ENCODE results near the gene LAMP1.

The LAMP1 gene

DNA sequence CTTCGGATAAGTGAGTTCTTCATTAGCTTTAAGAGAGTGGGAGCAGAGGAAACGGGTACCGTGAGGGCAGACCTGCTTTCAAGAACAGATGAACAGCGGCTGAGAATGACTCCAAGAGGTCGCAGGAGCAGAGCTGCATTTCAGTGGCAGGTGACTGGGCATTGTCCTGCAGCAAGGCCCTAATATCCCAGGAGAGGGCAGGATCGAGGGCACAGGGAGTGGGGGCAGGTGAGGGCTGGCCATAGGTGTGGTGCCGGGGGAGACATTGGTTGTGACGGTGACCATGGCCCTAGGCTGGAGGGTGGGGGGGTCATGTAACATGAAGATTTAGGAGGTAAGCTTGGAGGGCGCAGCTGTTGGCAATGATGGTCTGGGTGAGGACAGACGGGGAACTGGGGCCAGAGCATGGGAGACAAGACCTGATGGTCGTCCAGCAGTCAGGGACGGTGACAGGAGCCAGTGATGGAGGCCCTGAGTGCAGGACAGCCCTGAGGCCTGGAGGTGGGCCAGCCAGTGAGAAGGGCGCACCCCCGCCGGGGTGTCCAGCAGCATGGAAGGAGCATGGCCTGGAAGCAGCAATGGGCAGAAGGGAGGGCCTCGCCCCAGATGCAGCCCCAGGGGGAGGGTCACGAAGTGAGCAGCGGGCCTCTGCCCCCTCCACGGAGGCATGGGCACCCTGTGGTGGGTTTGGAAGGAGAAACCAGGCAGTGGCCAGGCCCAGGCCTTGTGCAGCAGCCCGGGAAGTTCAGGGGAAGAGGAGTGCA, 29.2 kb upstream of the LAMP1 start:
- H3K9me3 ChIP-seq = no peaks in the 10 kb centered on the region
- no peak for DNase-seq
- no peaks in the 10 kb centered on the region for H3K4me1 ChIP-seq
- H3K4me3 ChIP-seq = no peak overlapping the region
- H3K27me3 ChIP-seq = no peaks in the 10 kb centered on the region
- no peak overlapping the region for H3K27ac ChIP-seq
- intact Hi-C loops (cut with DNase I; ENCODE audit: low total_unique reads) = no loop called here
- TF ChIP-seq, protein P1, sequence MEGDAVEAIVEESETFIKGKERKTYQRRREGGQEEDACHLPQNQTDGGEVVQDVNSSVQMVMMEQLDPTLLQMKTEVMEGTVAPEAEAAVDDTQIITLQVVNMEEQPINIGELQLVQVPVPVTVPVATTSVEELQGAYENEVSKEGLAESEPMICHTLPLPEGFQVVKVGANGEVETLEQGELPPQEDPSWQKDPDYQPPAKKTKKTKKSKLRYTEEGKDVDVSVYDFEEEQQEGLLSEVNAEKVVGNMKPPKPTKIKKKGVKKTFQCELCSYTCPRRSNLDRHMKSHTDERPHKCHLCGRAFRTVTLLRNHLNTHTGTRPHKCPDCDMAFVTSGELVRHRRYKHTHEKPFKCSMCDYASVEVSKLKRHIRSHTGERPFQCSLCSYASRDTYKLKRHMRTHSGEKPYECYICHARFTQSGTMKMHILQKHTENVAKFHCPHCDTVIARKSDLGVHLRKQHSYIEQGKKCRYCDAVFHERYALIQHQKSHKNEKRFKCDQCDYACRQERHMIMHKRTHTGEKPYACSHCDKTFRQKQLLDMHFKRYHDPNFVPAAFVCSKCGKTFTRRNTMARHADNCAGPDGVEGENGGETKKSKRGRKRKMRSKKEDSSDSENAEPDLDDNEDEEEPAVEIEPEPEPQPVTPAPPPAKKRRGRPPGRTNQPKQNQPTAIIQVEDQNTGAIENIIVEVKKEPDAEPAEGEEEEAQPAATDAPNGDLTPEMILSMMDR (IDR thresholded peaks at IDR 0.05) = no peak
- peaks cover 19 to 27% (median 23%) of the 10 kb centered on the region in 3 donors for H3K36me3 ChIP-seq

DNA sequence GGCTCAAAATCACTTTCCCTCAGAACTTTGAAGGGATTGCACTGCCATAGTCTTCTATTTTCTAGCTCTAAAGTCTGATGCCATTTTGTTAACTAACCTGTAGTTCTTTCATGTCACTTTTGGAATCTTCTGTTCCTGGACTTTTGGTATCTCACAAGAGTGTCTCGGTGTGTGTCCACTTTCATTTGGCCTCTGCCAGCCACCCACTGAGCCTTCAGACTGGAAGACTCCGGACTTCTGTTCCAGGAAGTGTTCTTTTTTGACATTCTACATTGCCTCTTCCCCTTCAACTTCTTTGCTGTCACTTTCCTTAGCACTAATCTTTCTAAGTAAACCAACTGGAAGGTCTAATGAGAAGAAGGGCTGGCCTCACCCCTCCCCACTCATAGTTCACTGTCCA, 25.0 kb upstream of the LAMP1 start:
- intact Hi-C loops (cut with DNase I; ENCODE audit: low total_unique reads) = no loop called here
- Histone ChIP-seq H3K4me1 (peaks cover 0 to 7% (median 0%) of the 10 kb centered on the region in 4 donors), H3K27me3 (no peaks in the 10 kb centered on the region), H3K4me3 (no peak overlapping the region), H3K36me3 (peaks cover 0 to 5% (median 0%) of the 10 kb centered on the region in 3 donors), H3K27ac (no peak overlapping the region), H3K9me3 (no peaks in the 10 kb centered on the region)
- DNase-seq = no peak
- TF ChIP-seq, protein P1 (IDR thresholded peaks at IDR 0.05) = no peak

DNA sequence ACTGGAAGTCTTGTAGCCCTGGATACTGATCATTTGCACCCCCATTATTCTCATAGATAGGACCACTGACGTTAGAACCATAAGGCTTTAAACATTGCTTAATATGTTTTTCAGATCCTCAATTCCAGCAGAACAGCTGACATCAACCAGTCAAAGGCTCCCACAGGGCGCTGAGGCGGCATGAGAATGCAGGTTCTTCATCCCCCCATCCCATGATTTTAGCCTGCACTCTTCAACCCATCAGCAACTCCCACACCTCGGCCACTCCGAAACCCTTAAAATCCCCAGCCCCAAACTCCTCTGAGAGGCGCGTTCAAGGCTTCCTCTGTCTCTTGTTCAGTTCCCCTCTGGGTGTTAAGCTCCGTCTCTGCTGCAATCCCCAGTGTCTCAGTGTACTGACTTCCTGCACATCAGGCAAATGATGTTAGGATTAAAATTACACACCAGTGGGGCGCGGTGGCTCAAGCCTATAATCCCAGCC, 24.3 kb upstream of the LAMP1 start:
- no peak overlapping the region for H3K4me3 ChIP-seq
- TF ChIP-seq, protein P1 (IDR thresholded peaks at IDR 0.05) = no peak
- H3K27me3 ChIP-seq = no peaks in the 10 kb centered on the region
- DNase-seq = peak in 1 of 2 donors; percentile 30
- intact Hi-C loops (cut with DNase I; ENCODE audit: low total_unique reads) = no loop called here
- no peak overlapping the region for H3K27ac ChIP-seq
- H3K9me3 ChIP-seq = no peaks in the 10 kb centered on the region
- peaks cover 0 to 2% (median 0%) of the 10 kb centered on the region in 3 donors for H3K36me3 ChIP-seq
- peaks cover 0 to 7% (median 0%) of the 10 kb centered on the region in 4 donors for H3K4me1 ChIP-seq

DNA sequence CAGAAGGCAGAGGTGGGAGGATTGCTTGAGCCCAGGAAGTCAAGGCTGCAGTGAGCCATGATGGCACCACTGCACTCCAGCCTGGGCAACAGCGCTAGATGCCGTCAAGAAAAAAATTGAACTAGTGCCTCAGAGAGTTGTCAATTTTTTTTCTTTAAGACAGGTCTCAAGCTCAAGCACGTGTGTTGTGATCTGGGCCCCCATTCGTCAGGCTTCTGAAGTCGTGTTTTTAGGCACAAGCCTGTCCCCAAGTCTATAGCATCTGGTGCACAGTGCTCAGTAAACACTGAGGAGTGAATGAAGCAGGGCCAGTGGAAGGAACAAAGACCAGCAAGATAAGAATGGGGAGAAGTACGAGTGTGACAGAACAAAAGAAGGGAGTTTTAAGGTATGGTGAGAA, 23.7 kb upstream of the LAMP1 start:
- DNase-seq = no peak
- H3K4me1 ChIP-seq = peaks cover 0 to 7% (median 0%) of the 10 kb centered on the region in 4 donors
- no peak overlapping the region for H3K4me3 ChIP-seq
- intact Hi-C loops (cut with DNase I; ENCODE audit: low total_unique reads) = no loop called here
- TF ChIP-seq, protein P1 (IDR thresholded peaks at IDR 0.05) = no peak
- no peak overlapping the region for H3K27ac ChIP-seq
- H3K9me3 ChIP-seq = no peaks in the 10 kb centered on the region
- no peaks in the 10 kb centered on the region for H3K27me3 ChIP-seq
- H3K36me3 ChIP-seq = no peaks in the 10 kb centered on the region

DNA sequence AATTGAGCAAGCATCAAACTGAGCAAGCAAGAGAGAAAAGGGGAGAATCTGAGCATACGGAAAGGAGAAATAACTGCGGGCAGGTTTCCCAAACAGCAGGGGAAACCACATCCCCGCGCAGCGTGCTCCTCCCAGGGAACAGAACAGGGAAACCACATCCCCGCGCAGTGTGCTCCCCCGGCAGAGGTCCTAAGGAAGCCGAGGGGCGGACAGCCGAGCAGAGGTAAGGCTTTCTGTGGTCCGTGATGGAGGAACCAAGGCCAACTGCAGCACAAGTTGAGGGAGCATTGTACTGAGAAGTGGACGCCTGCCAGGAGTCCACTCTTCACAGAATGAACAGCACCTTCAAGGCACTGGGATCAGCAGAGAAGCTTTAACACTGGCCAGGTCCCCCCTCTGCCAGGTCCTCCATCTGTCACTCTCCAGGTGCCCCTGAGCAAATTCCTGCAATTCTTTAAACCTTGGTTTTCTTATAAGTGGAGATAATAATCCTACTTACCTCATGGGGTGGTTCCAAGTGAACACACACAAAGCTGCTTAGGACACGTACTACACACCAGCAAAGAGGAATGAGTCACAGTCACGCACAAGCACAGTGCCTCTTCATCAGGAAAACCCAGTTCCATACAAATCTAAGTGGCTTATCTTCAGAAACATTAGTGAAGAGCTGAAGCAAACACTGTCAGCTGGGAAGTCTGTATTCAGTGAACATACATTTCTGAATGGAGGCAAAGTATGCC, 23.0 kb upstream of the LAMP1 start:
- Histone ChIP-seq H3K4me1 (peaks cover 0 to 7% (median 0%) of the 10 kb centered on the region in 4 donors), H3K4me3 (no peak overlapping the region), H3K9me3 (no peaks in the 10 kb centered on the region), H3K27me3 (peaks cover 0 to under 1% of the 10 kb centered on the region in 2 donors), H3K27ac (no peak overlapping the region), H3K36me3 (no peaks in the 10 kb centered on the region)
- intact Hi-C loops (cut with DNase I; ENCODE audit: low total_unique reads) = no loop called here
- DNase-seq = peak in 1 of 2 donors; percentile 68
- TF ChIP-seq, protein P1 (IDR thresholded peaks at IDR 0.05) = no peak

All from tibial artery (tissue), 4 donors.